GM19035 (cell line): ENCODE measurements around the gene COQ8A.
"Not testable (repeated sequence)": the region's sequence is repeated elsewhere in the genome, so short reads cannot be mapped to it uniquely, and the experiment has no call there.

Source experiments
- ATAC-seq: cut with Tn5 transposase; IDR thresholded peaks from one replicate; pipeline ENCODE4 v1.9.1; 2021; ENCODE audit not compliant: unreplicated experiment

COQ8A gene

GRCh38 chr1:226920446-226920894 is 19.6 kb upstream of the COQ8A start:
- ATAC-seq = no peak

GRCh38 chr1:226921504-226921903 is 18.6 kb upstream of the COQ8A start:
- no peak for ATAC-seq

- not testable (repeated sequence) for ATAC-seq
These were observed 10.6 kb upstream of the COQ8A start for GRCh38 chr1:226929260-226930111.

- no peak for ATAC-seq
These were observed 5.4 kb upstream of the COQ8A start for GRCh38 chr1:226934483-226935237.

GRCh38 chr1:226937940-226938725 is 2.0 kb upstream of the COQ8A start:
- ATAC-seq = no peak

GRCh38 chr1:226938903-226939437 is 1.1 kb upstream of the COQ8A start:
- ATAC-seq = no peak

GRCh38 chr1:226939438-226940028 is 561 bp upstream of the COQ8A start:
- peak; percentile 37 for ATAC-seq

GRCh38 chr1:226940806-226941067 is 643 bp downstream of the COQ8A start:
- no peak for ATAC-seq

GRCh38 chr1:226942392-226942791 is 2.3 kb downstream of the COQ8A start:
- ATAC-seq = no peak

- ATAC-seq = no peak
These were observed 3.1 kb downstream of the COQ8A start for GRCh38 chr1:226943156-226943555.

- no peak for ATAC-seq
These were observed 3.8 kb downstream of the COQ8A start for GRCh38 chr1:226943927-226944326.

- no peak for ATAC-seq
These were observed 5.2 kb downstream of the COQ8A start for GRCh38 chr1:226945106-226945857.

- no peak for ATAC-seq
These were observed 5.8 kb downstream of the COQ8A start for GRCh38 chr1:226945858-226946245.

- no peak for ATAC-seq
These were observed 6.2 kb downstream of the COQ8A start for GRCh38 chr1:226946285-226946684.

- ATAC-seq = no peak
These were observed 6.7 kb downstream of the COQ8A start for GRCh38 chr1:226946841-226947240.

GRCh38 chr1:226948051-226948450 is 8.0 kb downstream of the COQ8A start:
- ATAC-seq = no peak

- ATAC-seq = no peak
These were observed 8.4 kb downstream of the COQ8A start for GRCh38 chr1:226948480-226948879.

GRCh38 chr1:226948996-226949395 is 8.9 kb downstream of the COQ8A start:
- ATAC-seq = no peak

GRCh38 chr1:226949401-226949800 is 9.3 kb downstream of the COQ8A start:
- ATAC-seq = no peak

- ATAC-seq = no peak
These were observed 10.2 kb downstream of the COQ8A start for GRCh38 chr1:226950316-226950715.
